NCI-H748 treated with DMSO at 0.1 percent for 48 hours (cell line): ENCODE measurements around the gene C1orf21.

Experiments used
- DNase-seq: peaks from one replicate; lab custom pipeline; 2025; lab: John Stamatoyannopoulos, UW

C1orf21 gene

GRCh38 chr1:184447651-184448185 is 60.9 kb downstream of the C1orf21 start:
- no peak for DNase-seq

- no peak for DNase-seq
These were observed 63.1 kb downstream of the C1orf21 start for GRCh38 chr1:184449916-184450315.

- DNase-seq: no peak
These were observed 69.0 kb downstream of the C1orf21 start for GRCh38 chr1:184455786-184456185.

GRCh38 chr1:184456189-184456588 is 69.4 kb downstream of the C1orf21 start:
- no peak for DNase-seq

GRCh38 chr1:184457500-184457899 is 70.7 kb downstream of the C1orf21 start:
- DNase-seq: no peak

DNA sequence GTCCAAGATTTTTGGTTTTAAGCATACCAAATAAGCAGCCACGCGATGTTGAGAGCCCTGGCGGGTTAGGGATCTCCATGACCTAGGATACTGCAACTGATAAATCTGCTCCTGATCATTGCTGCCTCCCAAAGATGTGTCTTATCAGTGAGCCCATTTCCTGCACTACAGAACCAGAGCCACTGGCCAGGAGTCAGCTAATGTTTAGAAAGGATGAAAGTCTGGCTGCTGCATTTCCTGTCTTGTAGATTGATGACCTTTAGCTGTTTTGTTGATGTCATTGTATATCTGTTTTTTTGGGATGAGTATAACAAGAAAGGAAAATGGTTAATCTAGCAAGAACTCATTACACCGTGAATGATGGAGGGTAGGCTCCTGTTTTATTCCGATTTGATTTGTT is 74.5 kb downstream of the C1orf21 start:
- DNase-seq: no peak

DNA sequence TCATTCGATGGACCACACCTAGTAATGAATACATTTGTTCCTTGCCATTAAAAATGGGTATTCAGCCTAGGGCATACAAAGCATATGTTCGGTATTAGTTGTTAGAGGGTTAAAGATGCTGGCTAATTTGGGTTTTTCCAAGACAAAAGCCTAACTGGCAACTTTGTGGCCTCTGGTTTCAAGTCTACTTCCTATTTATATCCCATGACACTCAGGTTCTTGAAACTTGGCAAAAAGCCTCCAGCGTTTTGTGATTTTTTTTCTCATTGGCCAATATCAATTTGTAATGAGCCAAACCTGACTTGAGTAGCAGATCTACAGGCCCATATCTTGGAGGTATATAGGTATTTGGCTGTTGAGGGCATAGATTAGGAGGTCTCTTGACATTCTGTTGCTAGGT is 75.3 kb downstream of the C1orf21 start:
- DNase-seq: no peak

DNA sequence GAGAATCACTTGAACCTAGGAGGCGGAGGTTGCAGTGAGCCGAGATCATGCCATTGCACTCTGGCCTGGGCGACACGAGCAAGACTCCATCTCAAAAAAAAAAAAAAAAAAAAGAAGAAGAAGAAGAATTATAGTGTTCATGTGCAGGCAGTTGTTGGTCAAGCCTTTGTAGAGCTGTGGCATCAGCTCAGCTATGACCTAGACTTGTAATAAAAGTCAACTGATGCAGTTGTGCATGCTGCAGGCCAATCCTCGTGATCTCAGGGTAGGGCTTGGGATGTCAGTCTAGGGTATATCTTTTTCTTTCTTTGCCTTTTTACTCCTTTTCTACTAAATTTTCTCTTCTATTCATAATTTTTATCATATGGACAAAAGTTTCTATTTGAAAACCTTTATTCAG is 76.2 kb downstream of the C1orf21 start:
- DNase-seq: no peak

GRCh38 chr1:184463680-184464079 is 76.9 kb downstream of the C1orf21 start:
- DNase-seq: no peak

GRCh38 chr1:184464757-184465156 is 77.9 kb downstream of the C1orf21 start:
- no peak for DNase-seq

- no peak for DNase-seq
These were observed 78.8 kb downstream of the C1orf21 start for GRCh38 chr1:184465489-184466146.

DNA sequence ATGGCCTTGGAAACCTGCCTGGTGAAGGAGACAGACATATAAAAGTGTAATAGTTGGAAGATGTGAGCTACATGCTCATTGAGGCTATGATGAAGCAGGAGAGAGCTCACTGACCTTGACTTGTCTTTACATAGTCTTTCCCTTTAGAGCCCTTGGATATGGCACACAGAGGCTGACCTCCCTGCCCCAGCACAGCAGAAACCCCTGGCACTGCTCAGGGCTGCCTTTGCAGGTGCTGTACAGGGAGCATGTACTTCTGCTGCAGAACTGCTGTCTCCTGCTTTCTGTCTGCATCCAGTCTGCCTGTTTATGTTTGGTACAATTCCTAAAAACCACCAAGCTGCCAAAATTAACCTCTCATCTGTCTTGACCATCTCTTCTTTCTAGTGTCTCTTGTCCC is 80.5 kb downstream of the C1orf21 start:
- no peak for DNase-seq

DNA sequence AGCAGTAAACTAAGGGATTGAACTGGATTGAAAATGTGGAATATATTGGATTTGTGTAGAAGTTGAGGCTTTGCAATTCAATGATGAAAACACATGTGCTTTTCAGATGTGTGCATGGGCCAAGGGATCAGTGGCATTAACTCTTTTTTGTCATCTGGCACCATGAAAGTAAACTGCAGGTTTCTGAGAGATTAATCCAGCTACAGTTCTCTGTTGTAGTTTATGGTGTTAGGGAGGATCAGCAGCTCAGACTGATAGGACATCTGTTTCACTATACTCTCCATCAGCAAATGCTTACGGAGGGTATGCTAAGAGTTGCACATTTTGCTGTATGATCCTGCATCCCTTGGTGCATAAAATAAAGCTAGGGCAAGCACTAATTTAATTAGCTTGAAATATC is 82.6 kb downstream of the C1orf21 start:
- DNase-seq: no peak

- no peak for DNase-seq
These were observed 84.9 kb downstream of the C1orf21 start for GRCh38 chr1:184471686-184472085.

DNA sequence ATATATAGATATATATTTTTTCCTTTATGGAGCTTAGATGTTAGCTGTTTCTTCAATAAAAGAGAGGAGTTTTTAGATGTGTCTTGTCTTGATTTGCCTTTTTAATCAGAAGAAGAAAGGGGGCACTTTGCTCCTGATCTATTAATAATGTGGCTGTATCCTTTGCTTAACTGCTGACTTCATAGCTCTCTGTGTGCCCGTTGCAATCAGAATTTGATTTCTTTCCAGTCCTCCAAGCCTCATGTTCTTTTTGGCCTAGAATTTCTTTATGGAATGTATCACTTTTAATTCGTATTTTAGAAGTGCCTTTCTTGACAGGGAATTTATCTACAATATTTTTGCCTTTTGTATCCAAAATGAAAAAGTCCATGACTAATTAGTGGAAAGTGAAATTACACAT is 85.3 kb downstream of the C1orf21 start:
- no peak for DNase-seq

DNA sequence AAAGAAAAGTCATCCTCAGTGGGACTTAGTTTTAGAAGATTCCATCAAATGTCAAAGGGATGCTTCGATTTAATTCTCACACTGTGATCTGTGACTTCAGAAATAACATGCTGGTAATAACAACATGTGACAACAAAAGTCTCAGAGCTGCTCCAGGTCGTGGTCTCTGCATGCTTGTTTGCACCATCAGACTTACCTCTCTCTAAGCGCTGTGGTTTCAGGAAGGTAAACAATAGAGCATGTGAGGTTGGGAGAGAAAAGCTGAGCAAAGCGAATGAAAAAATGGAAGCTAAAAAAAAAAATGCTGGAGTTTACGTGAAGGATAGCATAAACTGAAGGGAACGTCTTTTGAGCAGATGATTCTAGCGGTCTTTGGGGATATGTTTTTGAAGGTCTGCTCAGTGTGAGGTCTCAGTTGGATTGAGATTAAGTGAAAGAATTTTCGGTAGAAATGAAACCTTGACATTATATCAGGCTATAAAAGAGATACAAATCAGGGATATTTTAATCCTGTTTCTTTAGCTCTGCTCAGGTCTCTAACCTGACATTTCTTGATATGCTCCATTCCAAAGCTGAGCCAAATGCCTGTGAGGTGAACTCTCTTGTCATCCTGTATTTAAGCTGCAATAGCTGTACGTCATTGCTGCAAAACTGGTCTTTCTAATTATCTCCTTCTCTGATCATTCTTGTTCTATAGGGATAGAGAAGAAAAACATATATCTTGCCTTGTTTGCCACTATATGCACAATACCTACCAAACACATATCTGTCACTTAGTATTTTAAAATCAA is 86.5 kb downstream of the C1orf21 start:
- no peak for DNase-seq

DNA sequence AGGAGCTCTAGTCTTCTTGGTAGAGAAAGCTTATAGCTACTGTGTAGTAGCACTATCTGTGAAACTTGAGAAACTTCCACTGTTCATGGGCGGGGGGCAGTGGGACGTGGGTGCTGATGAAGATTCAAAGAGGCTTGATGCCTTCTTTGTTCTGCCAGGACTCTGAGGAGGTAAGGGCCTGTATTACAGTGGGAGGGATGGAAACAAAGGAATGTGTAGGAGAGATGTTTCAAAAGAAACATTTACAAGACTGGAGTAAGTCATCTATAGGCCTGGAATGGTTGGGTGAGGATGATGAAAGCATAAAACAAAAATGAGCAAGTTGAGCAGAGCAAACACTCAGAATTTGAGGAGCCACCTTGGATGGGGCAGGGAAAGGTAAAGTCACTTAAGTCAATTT is 89.4 kb downstream of the C1orf21 start:
- no peak for DNase-seq

- DNase-seq: no peak
These were observed 92.8 kb downstream of the C1orf21 start for GRCh38 chr1:184479435-184480167.

- DNase-seq: no peak
These were observed 93.9 kb downstream of the C1orf21 start for GRCh38 chr1:184480736-184481135.

GRCh38 chr1:184482136-184482535 is 95.3 kb downstream of the C1orf21 start:
- DNase-seq: no peak

DNA sequence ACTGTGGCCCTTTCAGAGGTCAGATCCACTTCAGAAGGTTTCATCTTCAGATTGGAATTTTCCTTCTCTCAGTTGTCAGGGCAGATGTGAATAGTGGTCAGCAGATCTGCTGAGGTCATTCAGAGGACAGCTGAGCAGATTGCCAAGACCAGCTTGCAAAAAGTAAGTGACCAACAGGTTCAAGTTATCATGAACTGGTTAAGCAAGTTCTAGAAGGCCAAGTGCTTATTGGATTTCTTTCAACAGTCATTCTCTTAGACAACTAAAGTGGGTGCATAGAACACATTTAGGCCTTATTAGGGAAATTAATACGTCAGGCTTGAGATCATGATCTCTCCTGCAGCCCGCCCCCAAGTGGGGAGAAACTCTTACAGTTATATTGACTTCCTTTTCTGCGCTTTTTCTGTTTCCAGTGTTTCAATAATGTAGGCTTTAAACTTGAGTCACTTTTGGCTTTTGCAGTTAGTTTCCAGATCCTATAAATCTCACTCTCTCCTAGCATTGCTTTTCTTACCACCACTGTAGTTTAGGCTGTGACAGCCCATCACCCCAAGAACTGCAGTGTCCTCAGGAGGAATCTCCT is 96.4 kb downstream of the C1orf21 start:
- DNase-seq: no peak
